Activated naive CD4-positive, alpha-beta T cell treated with anti-CD3 and anti-CD28 coated beads, Interleukin-2, amount 50 U/mL, for 24 hours (primary cell): Measurements from ENCODE around the gene CD109.
"Not testable (repeated sequence)": the region's sequence is repeated elsewhere in the genome, so short reads cannot be mapped to it uniquely, and the experiment has no call there.

ENCODE experiments used
- H3K27ac Mint-ChIP-seq: one replicate; pipeline ENCODE4 v1.8.0; 2021; ENCODE audit warnings: mild to moderate bottlenecking, mixed read lengths
- H3K27me3 Mint-ChIP-seq: one replicate; pipeline ENCODE4 v1.8.0; 2021; ENCODE audit warnings: mixed read lengths
- H3K36me3 Mint-ChIP-seq: one replicate; pipeline ENCODE4 v1.8.0; 2021; ENCODE audit warnings: mixed read lengths
- H3K4me1 Mint-ChIP-seq: one replicate; pipeline ENCODE4 v1.8.0; 2021; ENCODE audit warnings: mixed read lengths
- H3K4me3 Mint-ChIP-seq: one replicate; pipeline ENCODE4 v1.8.0; 2021; ENCODE audit warnings: mild to moderate bottlenecking, mixed read lengths
- H3K9me3 Mint-ChIP-seq: one replicate; pipeline ENCODE4 v1.8.0; 2021; ENCODE audit warnings: mixed read lengths

Gene CD109

GRCh38 chr6:73671911-73672685 is 23.9 kb upstream of the CD109 start:
- Mint-ChIP-seq H3K4me3 (no peak overlapping the region), H3K27ac (no peak overlapping the region), H3K4me1 (peaks cover 4% of the 10 kb centered on the region), H3K9me3 (no peaks in the 10 kb centered on the region), H3K27me3 (peaks cover 11% of the 10 kb centered on the region), H3K36me3 (no peaks in the 10 kb centered on the region)

DNA sequence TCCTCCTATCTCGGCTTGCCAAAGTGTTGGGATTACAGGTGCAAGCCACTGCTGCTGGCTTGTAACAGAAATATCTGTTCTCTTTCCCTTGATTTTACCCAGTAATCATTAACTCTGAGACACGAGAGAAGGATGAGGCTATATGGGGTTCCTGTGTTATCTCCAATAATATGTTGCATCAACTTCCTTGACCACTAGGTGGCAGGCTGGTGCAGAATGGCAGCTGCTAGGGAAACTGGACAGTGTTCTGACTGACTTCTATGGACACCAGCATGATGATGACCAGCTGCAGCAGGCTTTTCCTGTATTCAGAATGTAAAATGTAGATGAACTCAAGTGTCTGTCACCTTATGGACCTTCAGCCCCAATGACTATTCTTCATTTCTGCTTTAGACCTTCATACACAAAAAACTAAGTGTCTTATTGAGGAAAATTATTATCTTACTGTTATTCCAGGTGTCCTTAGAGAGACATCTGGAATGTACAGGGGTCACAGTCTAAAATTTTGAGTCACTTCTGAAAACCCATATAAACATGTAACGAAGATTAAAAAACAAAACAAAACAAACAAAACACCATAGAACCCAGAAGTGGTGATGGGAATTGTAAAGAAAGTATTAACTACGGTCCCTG is 20.4 kb upstream of the CD109 start:
- H3K27ac Mint-ChIP-seq, result no peak overlapping the region
- no peaks in the 10 kb centered on the region for H3K36me3 Mint-ChIP-seq
- H3K4me3 Mint-ChIP-seq, result no peak overlapping the region
- H3K4me1 Mint-ChIP-seq, result peaks cover 4% of the 10 kb centered on the region
- peaks cover 9% of the 10 kb centered on the region for H3K27me3 Mint-ChIP-seq
- no peaks in the 10 kb centered on the region for H3K9me3 Mint-ChIP-seq

- Mint-ChIP-seq H3K4me3 (no peak overlapping the region), H3K27me3 (peaks cover 4% of the 10 kb centered on the region)
These were observed 17.0 kb upstream of the CD109 start for GRCh38 chr6:73679009-73679408.

DNA sequence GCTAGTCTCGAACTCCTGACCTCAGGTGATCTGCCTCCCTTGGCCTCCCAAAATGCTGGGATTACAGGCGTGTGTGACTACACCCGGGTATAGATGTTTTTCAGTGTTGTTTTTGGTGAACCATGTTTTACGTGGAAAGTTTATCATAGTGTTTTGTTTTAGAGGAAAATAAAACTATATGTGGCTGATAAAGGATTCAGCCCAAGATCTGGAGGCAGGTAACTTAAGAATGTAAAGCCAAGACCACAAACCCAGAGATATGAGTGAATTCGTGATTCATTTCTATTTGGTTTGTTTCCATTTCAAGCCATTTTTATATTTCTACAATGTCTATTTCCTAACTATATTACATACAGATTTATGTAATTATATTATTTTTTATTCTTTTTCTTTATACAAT is 16.2 kb upstream of the CD109 start:
- not testable (repeated sequence) for H3K27me3 Mint-ChIP-seq, H3K4me1 Mint-ChIP-seq, H3K36me3 Mint-ChIP-seq, H3K27ac Mint-ChIP-seq, H3K9me3 Mint-ChIP-seq, H3K4me3 Mint-ChIP-seq

More at GRCh38 chr6:73679009-73679408, 17.0 kb upstream of the CD109 start:
- Mint-ChIP-seq H3K27ac (no peak overlapping the region), H3K4me1 (peaks cover 4% of the 10 kb centered on the region), H3K36me3 (no peaks in the 10 kb centered on the region), H3K9me3 (no peaks in the 10 kb centered on the region)

- Mint-ChIP-seq H3K4me1 (peaks cover 2% of the 10 kb centered on the region), H3K27ac (no peak overlapping the region), H3K36me3 (no peaks in the 10 kb centered on the region), H3K9me3 (no peaks in the 10 kb centered on the region), H3K4me3 (no peak overlapping the region), H3K27me3 (peaks cover 4% of the 10 kb centered on the region)
These were observed 15.6 kb upstream of the CD109 start for GRCh38 chr6:73680289-73680918.

GRCh38 chr6:73683574-73683973 is 12.4 kb upstream of the CD109 start:
- H3K27ac Mint-ChIP-seq, H3K36me3 Mint-ChIP-seq, H3K4me1 Mint-ChIP-seq, H3K4me3 Mint-ChIP-seq, H3K9me3 Mint-ChIP-seq, H3K27me3 Mint-ChIP-seq: not testable (repeated sequence)

- H3K4me3 Mint-ChIP-seq, result no peak overlapping the region
- H3K4me1 Mint-ChIP-seq, result no peaks in the 10 kb centered on the region
- no peaks in the 10 kb centered on the region for H3K36me3 Mint-ChIP-seq
- H3K27ac Mint-ChIP-seq, result no peak overlapping the region
- H3K27me3 Mint-ChIP-seq, result peaks cover 13% of the 10 kb centered on the region
- peaks cover 7% of the 10 kb centered on the region for H3K9me3 Mint-ChIP-seq
These were observed 7.7 kb upstream of the CD109 start for GRCh38 chr6:73688351-73688750.

DNA sequence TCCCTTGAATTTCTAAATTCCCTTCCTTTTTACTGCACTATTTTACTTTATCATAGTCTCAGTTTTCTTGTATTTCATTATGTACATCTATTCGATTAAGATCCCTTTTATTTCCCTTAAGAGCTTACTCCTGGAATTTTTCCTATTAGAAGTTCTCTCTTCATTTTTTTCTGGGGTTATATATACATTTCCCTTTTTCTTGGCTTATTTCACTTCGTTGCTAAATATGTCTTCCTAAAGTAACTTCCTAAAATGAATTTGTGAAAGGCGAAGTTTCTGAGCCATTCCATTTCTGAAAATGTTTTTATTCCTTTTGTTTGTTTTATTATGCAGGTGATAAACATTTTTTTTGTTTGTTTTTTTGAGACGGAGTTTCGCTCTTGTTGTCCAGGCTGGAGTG is 5.9 kb upstream of the CD109 start:
- Mint-ChIP-seq H3K27ac (no peak overlapping the region), H3K36me3 (no peaks in the 10 kb centered on the region), H3K4me1 (peaks cover 9% of the 10 kb centered on the region), H3K27me3 (peaks cover 16% of the 10 kb centered on the region), H3K4me3 (no peak overlapping the region), H3K9me3 (peaks cover 7% of the 10 kb centered on the region)

GRCh38 chr6:73691512-73691911 is 4.5 kb upstream of the CD109 start:
- Mint-ChIP-seq H3K4me1 (peaks cover 20% of the 10 kb centered on the region), H3K4me3 (no peak overlapping the region), H3K9me3 (peaks cover 7% of the 10 kb centered on the region), H3K27ac (no peak overlapping the region), H3K27me3 (peaks cover 16% of the 10 kb centered on the region), H3K36me3 (no peaks in the 10 kb centered on the region)

GRCh38 chr6:73694711-73695411 is 1.1 kb upstream of the CD109 start:
- Mint-ChIP-seq H3K27me3 (peaks cover 18% of the 10 kb centered on the region), H3K36me3 (peaks cover 7% of the 10 kb centered on the region), H3K4me1 (peaks cover 36% of the 10 kb centered on the region), H3K4me3 (peak overlapping the region; percentile 79), H3K27ac (peak overlapping the region; percentile 98), H3K9me3 (peaks cover 7% of the 10 kb centered on the region)

GRCh38 chr6:73696966-73697655 is 1.1 kb downstream of the CD109 start:
- peak overlapping the region; percentile 96 for H3K27ac Mint-ChIP-seq

DNA sequence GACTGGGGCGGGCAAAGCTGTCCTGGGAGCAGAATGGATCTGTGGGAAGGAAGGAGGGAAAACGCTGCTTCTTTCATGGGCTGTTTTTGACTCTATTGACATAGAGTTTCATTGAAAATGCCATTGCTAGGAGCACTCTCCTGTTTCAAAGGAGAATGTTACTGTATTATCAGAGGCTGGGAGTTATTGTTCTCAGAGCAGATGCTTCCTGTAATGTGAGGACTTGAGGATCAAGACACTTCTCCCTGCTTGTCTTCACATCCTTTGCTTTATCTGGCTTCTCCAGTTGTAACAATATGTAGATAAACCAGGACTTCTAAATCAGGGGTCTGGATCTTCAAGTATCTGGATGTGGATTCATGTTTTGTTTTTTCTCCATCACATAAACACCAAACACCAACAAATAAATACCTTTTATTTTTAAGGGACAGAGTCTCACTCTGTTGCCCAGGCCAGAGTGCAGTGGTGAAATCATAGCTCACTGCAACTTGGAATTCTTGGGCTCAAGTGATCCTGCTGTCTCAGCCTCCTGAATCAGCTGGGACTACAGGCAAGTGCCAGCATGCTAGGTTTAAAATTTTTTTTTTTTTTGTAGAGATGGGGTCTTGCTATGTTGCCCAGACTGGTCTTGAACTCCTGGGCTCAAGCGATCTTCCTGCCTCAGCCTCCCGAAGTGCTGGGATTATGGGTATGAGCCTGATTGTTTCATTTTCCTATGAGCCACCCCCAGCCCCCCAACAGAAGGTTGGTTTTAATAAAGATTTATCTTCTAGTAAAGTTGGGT is 3.9 kb downstream of the CD109 start:
- Mint-ChIP-seq H3K27ac (no peak overlapping the region), H3K4me3 (no peak overlapping the region), H3K9me3 (no peaks in the 10 kb centered on the region), H3K36me3 (peaks cover 9% of the 10 kb centered on the region), H3K4me1 (peaks cover 28% of the 10 kb centered on the region), H3K27me3 (peaks cover 11% of the 10 kb centered on the region)

More at GRCh38 chr6:73696966-73697655, 1.1 kb downstream of the CD109 start:
- Mint-ChIP-seq H3K27me3 (peaks cover 16% of the 10 kb centered on the region), H3K36me3 (peaks cover 9% of the 10 kb centered on the region), H3K4me1 (peaks cover 36% of the 10 kb centered on the region), H3K9me3 (peaks cover 7% of the 10 kb centered on the region), H3K4me3 (peak overlapping the region; percentile 92)

DNA sequence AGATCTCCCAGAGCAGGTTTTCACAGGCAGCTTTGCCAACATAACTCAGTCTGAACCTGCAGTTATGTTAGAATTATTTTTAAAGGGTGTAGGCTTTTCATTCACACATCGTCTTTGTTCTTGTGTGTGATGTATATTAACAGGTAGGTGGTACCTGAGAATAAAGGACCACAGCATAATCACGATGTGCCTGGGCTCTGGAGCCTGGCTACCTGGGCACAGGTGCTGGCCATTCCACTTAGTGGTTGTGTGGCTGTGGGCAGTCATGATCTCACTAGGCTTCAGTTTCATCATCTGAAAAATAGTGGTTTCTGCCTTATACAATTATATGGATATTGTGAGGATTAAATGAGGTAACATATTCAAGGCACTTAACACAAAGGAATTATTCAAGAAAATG is 6.4 kb downstream of the CD109 start:
- Mint-ChIP-seq H3K27ac (no peak overlapping the region), H3K36me3 (peaks cover 7% of the 10 kb centered on the region), H3K9me3 (no peaks in the 10 kb centered on the region), H3K4me3 (no peak overlapping the region), H3K4me1 (peaks cover 6% of the 10 kb centered on the region), H3K27me3 (peaks cover 9% of the 10 kb centered on the region)

DNA sequence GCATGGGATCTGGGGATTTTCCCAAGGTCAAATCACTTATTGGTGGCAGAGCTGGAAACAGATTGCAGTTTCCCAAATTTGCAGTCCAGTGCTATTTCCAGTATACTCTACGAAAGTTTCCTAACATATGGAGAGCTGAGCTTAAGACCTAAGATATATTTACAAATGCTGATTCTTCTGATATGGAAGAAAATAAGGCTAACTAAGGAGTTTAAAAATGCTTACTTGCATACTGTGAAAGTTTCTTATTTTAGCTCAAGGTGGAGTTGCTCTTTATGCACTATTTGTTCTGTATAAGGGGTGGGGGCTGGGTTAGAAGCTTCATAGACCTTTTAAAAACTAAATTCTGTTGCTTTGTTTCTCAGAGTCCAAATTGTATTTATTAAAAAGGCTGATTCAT is 7.5 kb downstream of the CD109 start:
- H3K36me3 Mint-ChIP-seq, result peaks cover 2% of the 10 kb centered on the region

GRCh38 chr6:73704260-73704659 is 8.3 kb downstream of the CD109 start:
- peaks cover 4% of the 10 kb centered on the region for H3K27me3 Mint-ChIP-seq
- H3K4me1 Mint-ChIP-seq, result no peaks in the 10 kb centered on the region

More for the DNA sequence above, 7.5 kb downstream of the CD109 start:
- Mint-ChIP-seq H3K27me3 (peaks cover 4% of the 10 kb centered on the region), H3K4me3 (no peak overlapping the region), H3K27ac (no peak overlapping the region), H3K4me1 (no peaks in the 10 kb centered on the region), H3K9me3 (no peaks in the 10 kb centered on the region)

More at GRCh38 chr6:73704260-73704659, 8.3 kb downstream of the CD109 start:
- Mint-ChIP-seq H3K36me3 (peaks cover 2% of the 10 kb centered on the region), H3K4me3 (no peak overlapping the region), H3K9me3 (no peaks in the 10 kb centered on the region), H3K27ac (no peak overlapping the region)
